GM19238 (cell line): ENCODE measurements around the gene TOP2B.
A peak's percentile ranks its signal among the peaks of the same experiment; 100 is the strongest.

Experiments
- DNase-seq: peaks from one replicate; pipeline ENCODE4 v3.0.0; 2011; ENCODE audit warnings: low spot score; ENCODE audit not compliant: insufficient read length

The TOP2B gene, protein sequence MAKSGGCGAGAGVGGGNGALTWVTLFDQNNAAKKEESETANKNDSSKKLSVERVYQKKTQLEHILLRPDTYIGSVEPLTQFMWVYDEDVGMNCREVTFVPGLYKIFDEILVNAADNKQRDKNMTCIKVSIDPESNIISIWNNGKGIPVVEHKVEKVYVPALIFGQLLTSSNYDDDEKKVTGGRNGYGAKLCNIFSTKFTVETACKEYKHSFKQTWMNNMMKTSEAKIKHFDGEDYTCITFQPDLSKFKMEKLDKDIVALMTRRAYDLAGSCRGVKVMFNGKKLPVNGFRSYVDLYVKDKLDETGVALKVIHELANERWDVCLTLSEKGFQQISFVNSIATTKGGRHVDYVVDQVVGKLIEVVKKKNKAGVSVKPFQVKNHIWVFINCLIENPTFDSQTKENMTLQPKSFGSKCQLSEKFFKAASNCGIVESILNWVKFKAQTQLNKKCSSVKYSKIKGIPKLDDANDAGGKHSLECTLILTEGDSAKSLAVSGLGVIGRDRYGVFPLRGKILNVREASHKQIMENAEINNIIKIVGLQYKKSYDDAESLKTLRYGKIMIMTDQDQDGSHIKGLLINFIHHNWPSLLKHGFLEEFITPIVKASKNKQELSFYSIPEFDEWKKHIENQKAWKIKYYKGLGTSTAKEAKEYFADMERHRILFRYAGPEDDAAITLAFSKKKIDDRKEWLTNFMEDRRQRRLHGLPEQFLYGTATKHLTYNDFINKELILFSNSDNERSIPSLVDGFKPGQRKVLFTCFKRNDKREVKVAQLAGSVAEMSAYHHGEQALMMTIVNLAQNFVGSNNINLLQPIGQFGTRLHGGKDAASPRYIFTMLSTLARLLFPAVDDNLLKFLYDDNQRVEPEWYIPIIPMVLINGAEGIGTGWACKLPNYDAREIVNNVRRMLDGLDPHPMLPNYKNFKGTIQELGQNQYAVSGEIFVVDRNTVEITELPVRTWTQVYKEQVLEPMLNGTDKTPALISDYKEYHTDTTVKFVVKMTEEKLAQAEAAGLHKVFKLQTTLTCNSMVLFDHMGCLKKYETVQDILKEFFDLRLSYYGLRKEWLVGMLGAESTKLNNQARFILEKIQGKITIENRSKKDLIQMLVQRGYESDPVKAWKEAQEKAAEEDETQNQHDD (N-terminal part only)

DNA sequence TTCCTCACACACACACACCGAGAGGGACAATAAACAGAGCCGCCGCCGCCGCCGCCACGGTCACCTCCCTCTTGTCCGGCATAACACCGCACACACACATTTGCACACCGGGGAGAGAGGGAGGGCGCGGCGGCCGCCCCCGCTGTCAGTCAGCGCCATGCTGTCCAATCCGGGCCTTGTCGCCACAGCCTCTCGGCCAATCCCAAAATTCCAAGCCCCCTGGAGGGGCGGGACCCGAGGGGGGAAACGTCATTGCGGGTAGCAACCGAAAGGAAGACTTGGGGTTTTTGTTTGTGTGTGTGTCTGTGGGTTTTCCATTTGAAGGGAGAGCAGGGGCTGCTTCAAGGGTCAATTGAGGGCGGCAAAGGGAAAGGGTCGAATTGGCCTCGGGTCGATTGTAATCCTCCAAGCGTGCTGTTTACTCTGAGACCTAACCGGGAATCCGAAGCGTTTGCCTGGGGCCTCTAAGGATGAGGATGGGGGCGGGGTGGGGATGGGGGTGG is at the start of gene TOP2B:
Gene TOP2B, minus strand, starts transcription at position 96 of the 503 bp plus-strand sequence. CDS start 610 bp downstream, outside the sequence.
- DNase-seq: peak; percentile 89

DNA sequence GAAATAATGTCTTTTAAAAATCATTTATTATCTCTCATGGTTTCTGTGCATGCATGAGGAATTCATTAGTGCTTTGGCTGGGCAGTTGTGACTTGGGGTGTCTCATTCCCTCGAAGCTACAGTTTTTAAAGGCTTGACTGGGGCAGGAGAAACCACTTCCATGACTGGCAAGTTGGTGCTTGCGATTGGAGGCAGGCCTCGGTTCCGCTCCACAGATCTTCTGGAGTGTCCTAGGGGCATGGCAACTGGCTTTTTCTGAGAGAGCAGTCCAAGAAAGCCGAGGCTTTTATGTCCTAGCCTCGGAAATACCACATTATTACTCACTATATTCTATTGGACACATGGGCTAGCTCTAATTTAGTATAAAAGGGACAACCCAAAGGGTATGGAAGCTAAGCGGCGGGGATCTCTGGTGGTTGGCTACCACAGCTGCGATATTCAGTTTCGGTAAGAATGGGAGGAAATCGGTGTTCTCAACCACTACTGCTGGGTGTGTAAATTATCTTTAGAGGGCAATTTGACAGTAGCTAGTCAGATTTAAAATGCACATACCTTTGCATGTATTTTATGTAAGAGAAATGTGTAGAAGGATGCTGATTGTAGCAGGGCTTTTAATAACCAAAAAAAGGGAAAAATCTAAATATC is 48.8 kb upstream of the TOP2B start:
- DNase-seq: no peak

GRCh38 chr3:25711090-25711489 is 46.4 kb upstream of the TOP2B start:
- no peak for DNase-seq

DNA sequence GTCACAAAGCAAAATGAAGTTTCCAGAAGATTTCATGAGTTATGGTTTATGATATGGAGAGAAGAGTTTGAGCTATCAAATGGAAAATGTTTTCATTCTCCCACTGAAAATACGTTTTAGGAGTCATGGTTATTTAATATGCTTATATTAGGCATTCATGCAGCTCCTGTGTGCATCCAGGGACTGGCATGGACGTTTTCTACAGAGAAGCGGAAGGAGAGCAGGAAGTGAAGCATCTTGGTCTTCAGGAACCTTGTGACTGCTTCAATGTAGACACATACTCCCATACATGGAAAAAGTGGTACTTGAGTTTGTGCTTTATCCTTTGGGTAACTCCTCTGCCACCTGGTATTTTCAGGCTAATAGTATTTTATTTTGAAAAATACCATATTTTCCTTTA is 43.3 kb upstream of the TOP2B start:
- no peak for DNase-seq

DNA sequence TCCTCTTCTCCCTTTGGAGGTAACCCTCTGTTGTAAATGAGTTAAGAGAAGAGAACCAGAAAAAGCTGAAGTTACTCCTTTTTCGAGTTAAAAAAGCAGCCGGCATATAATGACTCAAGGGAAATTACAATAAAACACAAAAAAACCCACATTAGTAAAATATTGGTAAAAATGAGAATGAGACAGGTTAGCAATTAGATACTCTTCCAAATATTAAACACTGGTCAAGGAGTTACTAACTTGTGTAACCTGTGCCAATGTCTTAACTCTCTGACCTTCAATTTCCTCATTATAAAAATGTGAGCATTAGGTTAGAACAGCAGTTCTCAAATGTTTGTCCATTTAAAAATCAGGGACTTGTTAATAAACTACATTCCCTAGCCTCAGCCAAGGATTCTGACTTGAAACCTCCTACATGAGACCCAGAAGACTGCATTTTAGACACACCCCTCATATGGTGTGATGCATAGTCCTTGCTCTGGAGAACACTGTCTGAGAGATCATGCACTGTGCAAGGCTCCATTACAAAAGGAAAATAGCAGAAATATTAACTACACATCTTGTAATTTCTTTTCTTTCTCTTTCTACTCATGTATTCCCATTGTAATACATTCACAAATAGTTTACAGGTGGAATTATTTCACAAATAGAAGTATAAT is 42.7 kb upstream of the TOP2B start:
- no peak for DNase-seq

- no peak for DNase-seq
Observed at GRCh38 chr3:25706213-25706612, 41.5 kb upstream of the TOP2B start.

GRCh38 chr3:25697553-25697952 is 32.8 kb upstream of the TOP2B start:
- DNase-seq: no peak

- DNase-seq: no peak
Observed at GRCh38 chr3:25695731-25696420, 31.2 kb upstream of the TOP2B start.

DNA sequence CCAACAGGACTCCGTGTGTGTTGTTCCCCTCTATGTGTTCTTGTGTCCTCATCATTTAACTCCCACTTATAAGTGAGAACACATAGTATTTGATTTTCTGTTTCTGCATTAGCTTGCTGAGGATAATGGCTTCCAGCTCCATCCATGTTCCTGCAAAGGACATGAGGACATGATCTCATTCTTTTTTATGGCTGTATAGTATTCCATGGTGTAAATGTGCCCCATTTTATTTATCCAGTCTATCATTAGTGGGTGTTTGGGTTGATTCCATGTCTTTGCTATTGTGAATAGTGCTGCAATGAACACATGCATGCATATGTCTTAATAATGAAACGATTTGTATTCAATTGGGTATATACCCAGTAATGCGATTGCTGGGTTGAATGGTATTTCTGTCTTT is 28.5 kb upstream of the TOP2B start:
- no peak for DNase-seq

- no peak for DNase-seq
Observed at GRCh38 chr3:25692341-25692740, 27.6 kb upstream of the TOP2B start.

DNA sequence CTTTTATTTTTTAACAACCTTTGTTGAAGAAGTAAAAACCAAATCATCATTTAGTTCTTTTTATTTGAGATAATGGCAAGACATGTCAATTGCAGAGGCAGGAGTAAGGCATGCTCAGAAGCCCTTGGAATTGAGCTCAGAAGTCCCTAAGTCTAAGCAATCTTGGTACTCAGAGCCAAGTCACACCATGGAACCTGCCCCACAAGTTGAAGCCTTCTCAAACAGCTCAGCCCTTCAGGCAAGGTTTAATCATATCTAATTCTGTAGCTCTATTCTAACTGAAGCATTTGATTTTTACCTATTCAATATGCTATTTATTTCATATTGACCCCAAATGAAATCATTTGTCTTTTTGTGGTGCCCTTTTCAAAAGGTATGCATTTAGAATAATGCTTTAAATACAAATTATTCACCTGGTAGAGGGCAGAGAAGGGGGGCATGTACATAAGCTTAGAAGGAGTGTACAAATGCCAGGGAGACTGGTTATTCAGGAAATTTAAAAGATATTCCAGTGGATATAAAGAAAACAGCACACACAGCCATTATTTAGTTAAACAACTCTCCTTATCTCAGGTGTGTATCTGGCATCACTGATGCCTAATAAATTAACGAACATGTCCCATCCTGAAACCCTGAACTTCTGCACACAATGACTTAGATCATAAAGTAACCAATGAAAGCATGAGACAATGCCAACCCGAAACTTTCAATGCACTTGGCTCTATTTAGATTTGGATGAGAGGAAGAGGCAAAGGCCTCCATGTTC is 26.2 kb upstream of the TOP2B start:
- DNase-seq: no peak

DNA sequence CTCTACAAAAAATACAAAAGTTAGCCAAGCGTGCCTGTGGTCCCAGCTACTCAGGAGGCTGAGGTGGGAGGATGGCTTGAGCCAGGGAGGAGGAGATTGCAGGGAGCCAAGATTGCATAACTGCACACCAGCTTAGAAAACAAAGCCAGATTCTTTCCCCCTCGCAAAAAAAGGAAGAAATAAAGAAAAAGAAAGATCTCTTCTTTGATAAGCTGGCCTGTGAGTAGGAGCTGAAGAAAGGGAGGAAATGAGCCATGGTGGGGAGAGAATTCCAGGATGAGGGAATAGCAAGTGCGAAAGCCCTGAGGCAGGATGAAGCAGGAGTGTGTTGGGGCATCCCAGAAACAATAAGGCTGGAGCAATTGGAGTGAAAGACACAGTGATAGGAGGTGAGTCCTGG is 24.5 kb upstream of the TOP2B start:
- no peak for DNase-seq

DNA sequence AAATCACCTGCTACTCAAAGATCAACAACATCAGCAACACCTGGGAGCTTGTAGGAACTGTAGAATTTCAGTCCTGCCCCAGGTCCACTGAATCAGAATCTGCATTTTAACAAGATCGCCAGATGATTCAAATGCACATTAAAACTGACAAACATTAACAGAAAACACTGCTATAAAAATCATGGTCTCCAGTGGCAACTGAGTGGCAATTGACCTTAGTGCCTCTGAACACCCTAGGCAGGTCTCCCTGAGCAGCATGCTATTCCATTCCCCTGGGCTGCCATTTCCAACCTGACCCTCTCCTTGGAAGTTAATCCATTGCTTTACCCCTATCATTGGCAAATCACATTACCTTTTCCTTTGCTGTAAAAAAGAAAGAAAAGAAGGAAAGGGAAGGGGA is 23.0 kb upstream of the TOP2B start:
- no peak for DNase-seq

- DNase-seq: no peak
Observed at GRCh38 chr3:25686766-25687165, 22.1 kb upstream of the TOP2B start.

GRCh38 chr3:25683882-25684281 is 19.2 kb upstream of the TOP2B start:
- DNase-seq: no peak

DNA sequence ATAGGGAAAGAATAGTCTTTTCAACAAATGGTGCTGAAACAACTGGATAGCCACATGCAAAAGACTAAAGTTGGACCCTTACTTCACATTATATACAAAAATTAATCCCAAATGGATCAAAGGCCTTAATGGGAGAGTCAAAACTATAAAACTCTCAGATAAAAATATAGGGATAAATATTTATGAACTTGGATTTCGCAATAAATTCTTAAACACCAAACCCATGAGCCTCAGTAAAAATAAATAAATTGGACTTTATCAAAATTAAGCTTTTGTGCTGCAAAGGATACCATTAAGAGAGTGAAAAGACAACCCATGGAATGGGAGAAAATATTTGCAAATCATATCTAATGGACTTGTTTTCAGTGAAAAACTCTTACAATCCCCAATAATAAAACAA is 18.7 kb upstream of the TOP2B start:
- DNase-seq: no peak

GRCh38 chr3:25679642-25680302 is 15.1 kb upstream of the TOP2B start:
- no peak for DNase-seq

DNA sequence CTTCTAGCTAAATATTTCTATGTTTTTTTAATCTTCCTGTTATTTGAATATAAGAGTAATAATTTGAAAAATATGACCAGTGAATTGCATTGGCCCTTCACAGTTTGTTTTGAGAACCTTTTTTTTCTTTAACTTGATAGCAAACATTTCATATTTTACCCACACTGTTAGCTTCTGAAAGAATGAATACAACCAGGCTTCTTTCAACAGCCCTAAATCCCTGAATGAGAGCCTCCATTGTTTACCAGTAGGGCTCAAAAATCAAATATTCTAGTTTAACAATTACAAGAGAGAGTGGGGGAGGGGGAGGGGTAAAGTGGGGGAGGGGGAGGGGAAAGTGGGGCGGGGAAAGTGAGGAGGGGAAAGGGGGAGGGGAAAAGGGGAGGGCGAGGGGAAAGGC is 14.5 kb upstream of the TOP2B start:
- no peak for DNase-seq

DNA sequence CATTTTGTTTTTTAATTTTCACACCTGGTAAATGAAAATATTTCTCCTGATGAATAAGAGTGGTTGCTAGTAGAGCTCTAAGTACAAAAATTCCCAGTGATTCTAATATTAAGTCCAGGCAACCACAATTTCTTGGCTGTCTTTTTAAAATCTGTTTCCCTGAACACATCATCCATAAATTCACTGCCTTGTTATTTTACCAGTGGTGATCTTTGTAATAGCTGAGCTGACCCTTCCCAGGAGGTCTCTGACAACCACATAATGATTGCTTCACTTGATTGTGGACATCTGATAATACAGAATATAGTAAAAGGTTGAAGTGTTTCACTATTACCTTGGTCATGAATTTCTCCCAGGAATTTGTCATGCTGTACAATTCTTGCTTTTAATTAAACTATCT is 13.9 kb upstream of the TOP2B start:
- DNase-seq: no peak
